Measurements from ENCODE around the gene CCDC159.
A peak's percentile ranks its signal among the peaks of the same experiment; 100 is the strongest.
"Not testable (repeated sequence)": the region's sequence is repeated elsewhere in the genome, so short reads cannot be mapped to it uniquely, and the experiment has no call there.

CCDC159 gene

DNA sequence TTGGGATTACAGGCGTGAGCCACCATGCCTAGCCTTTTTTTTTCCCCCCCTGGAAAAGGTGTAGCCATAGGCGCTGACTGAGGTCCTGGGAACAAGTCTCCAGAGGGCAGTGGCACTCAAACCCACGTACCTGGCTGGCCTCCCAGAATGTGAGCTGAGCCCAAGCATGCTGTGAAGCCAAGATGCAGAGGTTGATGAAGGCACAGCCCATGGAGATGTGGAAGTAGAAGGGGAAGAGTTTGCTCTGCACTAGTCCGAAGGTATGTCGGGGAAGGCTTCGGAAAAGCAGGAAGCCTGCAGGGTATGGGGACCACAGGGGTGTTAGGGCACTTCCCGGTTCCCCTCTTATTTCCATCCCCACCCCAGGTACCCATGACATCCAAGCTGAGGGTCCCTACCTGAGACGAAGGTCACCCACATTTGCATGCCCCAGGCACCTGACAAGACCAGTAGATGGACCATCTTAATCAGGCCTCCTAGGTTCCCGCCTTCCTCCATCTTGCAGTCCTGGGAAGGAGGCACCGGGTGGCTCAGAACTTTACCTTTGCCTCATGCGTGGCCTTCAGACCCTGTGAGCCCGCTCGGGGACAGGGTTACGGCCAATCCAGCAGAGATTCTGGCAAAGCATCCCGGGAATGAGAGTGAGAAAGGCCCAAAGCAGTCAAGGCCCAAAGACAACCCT, 1.1 kb upstream of the CCDC159 start:
- H3K27ac Mint-ChIP-seq = peak overlapping the region; percentile 70 to 85 (median 85)
- peaks cover 29% of the 10 kb centered on the region for H3K4me1 Mint-ChIP-seq
- TF ChIP-seq, protein P1, sequence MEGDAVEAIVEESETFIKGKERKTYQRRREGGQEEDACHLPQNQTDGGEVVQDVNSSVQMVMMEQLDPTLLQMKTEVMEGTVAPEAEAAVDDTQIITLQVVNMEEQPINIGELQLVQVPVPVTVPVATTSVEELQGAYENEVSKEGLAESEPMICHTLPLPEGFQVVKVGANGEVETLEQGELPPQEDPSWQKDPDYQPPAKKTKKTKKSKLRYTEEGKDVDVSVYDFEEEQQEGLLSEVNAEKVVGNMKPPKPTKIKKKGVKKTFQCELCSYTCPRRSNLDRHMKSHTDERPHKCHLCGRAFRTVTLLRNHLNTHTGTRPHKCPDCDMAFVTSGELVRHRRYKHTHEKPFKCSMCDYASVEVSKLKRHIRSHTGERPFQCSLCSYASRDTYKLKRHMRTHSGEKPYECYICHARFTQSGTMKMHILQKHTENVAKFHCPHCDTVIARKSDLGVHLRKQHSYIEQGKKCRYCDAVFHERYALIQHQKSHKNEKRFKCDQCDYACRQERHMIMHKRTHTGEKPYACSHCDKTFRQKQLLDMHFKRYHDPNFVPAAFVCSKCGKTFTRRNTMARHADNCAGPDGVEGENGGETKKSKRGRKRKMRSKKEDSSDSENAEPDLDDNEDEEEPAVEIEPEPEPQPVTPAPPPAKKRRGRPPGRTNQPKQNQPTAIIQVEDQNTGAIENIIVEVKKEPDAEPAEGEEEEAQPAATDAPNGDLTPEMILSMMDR (IDR thresholded peaks at IDR 0.05; ENCODE audit: unreplicated experiment in 3 of 3) = no peak
- H3K27me3 Mint-ChIP-seq (ENCODE audit: low read depth) = no peaks in the 10 kb centered on the region
- H3K36me3 Mint-ChIP-seq (ENCODE audit: low read depth) = no peaks in the 10 kb centered on the region
- H3K9me3 Mint-ChIP-seq = no peaks in the 10 kb centered on the region
- H3K4me3 Mint-ChIP-seq = peak overlapping the region; percentile 89 to 94 (median 93)

DNA sequence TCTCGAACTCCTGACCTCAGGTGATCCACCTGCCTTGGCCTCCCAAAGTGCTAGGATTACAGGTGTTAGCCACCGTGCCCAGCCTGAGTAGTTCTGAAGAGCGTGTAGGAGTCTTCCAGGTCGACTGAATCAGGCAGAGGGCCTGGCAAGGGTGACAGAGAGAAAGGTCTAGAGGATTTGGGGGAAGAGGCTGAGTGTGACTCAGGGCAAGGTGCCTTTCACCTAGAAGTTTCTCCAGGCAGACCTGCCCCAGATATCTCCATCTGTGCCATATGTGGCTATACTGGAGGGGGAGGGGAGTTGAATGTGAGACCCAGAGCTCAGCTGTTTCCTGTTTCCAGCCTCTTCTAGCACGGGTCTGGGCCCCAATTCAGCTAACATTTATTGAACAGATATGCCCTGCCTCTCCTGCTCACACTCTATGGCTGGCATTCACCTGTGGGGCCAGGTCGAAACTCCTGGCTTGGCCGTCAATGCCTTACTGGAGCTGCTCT, 1.3 kb downstream of the CCDC159 start:
- no peaks in the 10 kb centered on the region for H3K9me3 Mint-ChIP-seq
- peak overlapping the region in 1 of 3 experiments; percentile 61 for H3K27ac Mint-ChIP-seq
- H3K36me3 Mint-ChIP-seq (ENCODE audit: low read depth) = no peaks in the 10 kb centered on the region
- H3K4me1 Mint-ChIP-seq = peaks cover 29% of the 10 kb centered on the region
- TF ChIP-seq, protein P1 (IDR thresholded peaks at IDR 0.05; ENCODE audit: unreplicated experiment in 3 of 3) = no peak
- H3K27me3 Mint-ChIP-seq (ENCODE audit: low read depth) = no peaks in the 10 kb centered on the region
- peak overlapping the region; percentile 75 to 93 (median 89) for H3K4me3 Mint-ChIP-seq

DNA sequence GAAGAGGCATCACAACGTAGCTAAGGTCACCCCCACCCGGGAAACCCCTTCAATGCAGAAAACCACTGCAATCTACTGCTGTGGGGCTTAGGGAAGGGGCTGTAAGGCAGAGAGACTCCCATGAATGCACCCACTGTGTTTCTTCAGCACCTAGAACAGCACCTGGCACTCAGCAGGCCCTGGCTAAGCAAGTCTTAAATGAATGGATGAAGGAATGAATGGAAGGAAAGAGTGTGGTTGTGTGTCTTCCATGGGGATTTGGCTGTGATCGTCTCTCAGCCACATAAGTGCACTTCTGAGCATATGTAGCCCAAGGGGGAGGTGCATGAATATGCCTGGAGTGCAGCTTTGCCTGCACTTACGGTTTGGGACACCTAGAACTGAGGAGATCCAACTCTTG, 2.9 kb downstream of the CCDC159 start:
- no peaks in the 10 kb centered on the region for H3K36me3 Mint-ChIP-seq (ENCODE audit: low read depth)
- TF ChIP-seq, protein P1 (IDR thresholded peaks at IDR 0.05; ENCODE audit: unreplicated experiment in 3 of 3) = no peak
- H3K27ac Mint-ChIP-seq = no peak overlapping the region
- peaks cover 27% of the 10 kb centered on the region for H3K4me1 Mint-ChIP-seq
- H3K27me3 Mint-ChIP-seq (ENCODE audit: low read depth) = no peaks in the 10 kb centered on the region
- no peaks in the 10 kb centered on the region for H3K9me3 Mint-ChIP-seq
- H3K4me3 Mint-ChIP-seq = no peak overlapping the region

DNA sequence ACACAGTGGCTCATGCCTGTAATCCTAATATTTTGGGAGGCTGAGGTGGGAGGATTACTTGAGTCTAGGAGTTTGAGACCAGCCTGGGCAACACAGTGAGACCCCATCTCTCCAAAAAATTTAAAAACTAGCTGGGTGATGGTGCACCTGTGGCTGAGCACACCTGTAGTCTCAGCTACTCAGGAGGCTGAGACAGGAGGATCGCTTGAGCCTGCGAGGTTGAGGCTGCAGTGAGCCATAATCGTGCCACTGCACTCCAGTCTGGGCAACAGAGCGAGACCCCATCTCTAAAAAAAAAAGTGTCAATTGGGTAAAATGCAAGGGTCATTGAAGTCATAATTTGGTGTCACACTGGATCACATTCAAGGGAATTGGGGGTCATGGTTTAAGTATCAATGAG, 7.8 kb downstream of the CCDC159 start:
- peaks cover 22% of the 10 kb centered on the region for H3K27me3 Mint-ChIP-seq (ENCODE audit: low read depth)
- H3K36me3 Mint-ChIP-seq (ENCODE audit: low read depth); H3K9me3 Mint-ChIP-seq; H3K27ac Mint-ChIP-seq: not testable (repeated sequence)
- H3K4me3 Mint-ChIP-seq = peak overlapping the region; percentile 67 to 93 (median 86)
- H3K4me1 Mint-ChIP-seq = peaks cover 12% of the 10 kb centered on the region

DNA sequence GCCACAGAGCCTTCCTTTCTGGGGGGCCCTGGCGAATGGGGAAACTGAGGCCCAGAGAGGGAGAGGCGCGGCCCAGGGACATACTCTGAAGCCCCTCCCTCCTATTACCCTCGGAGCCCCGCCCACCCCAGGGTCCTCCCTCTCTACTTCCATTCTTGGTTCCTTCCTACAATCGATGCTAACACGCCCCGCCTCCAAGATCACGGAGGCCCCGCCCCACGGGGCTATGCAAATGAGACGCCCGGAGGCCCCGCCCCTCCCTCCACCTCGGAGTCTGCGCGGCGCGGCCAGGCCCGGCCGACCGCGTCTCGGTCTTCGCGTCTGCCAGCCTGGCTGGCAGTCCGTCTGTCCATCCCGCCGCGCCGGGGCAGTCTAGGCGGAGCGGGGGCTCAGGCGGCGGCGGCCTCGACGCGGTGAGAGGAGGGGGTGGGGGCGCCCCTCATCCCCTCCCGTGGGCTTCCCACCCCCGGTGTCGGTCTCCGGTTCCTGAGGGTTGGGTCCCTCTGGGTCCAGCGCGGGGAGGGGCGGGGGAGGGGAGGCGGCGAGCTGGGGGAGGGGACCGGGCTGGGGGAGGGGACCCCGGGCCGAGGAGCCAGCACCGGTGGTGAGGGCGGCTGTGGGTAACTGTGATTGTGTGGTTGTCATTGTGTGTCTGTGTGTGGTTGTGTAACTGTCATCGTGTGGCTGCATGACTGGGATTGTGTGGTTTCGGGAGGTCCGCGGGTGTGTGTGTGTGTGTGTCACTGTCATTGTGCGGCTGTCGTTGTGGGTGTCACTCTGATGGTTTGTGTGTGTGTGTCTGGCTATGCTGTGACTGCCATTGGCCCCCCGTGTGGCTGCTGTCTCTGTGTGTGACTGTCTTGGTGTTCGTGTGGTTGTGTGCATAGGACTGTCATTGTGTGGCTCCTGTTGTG, 9.1 kb downstream of the CCDC159 start, which contains the start of gene PLPPR2:
PLPPR2 (plus strand) TSS at position 273 of the 914 bp plus-strand sequence. CDS start 2,242 bp downstream, outside the sequence.
- TF ChIP-seq, protein P1 (IDR thresholded peaks at IDR 0.05; ENCODE audit: unreplicated experiment in 3 of 3) = no peak
- Mint-ChIP-seq H3K27me3 (ENCODE audit: low read depth) (peaks cover 30% of the 10 kb centered on the region), H3K9me3 (no peaks in the 10 kb centered on the region), H3K27ac (peak within 1 kb of the TSS in 2 of 3 experiments; percentile 1 to 12), H3K4me3 (peak within 1 kb of the TSS; percentile 86 to 93 (median 92)), H3K36me3 (ENCODE audit: low read depth) (no peaks in the 10 kb centered on the region), H3K4me1 (peaks cover 12% of the 10 kb centered on the region)

DNA sequence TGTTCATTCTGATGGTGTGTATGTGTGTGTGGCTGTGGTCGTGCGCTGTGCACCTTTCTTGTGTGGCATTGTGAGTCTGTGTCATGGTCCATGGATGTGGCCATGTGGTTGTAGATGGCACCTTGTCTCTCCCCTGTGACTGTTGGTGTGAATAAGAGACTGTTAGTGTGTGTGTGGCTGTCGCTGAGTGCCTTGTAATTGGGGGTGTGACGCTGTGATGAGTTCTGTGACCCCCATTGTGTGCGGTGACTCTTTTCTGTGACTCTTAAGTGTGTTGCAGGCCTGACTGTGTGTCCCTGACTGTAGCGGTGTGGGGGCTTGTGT, 9.7 kb downstream of the CCDC159 start:
- TF ChIP-seq, protein P1 (IDR thresholded peaks at IDR 0.05; ENCODE audit: unreplicated experiment in 3 of 3) = no peak
- Mint-ChIP-seq H3K4me3 (peak overlapping the region; percentile 86 to 93 (median 92)), H3K4me1 (peaks cover 12% of the 10 kb centered on the region), H3K27ac (peak overlapping the region in 2 of 3 experiments; percentile 1 to 12), H3K27me3 (ENCODE audit: low read depth) (peaks cover 31% of the 10 kb centered on the region), H3K9me3 (no peaks in the 10 kb centered on the region), H3K36me3 (ENCODE audit: low read depth) (no peaks in the 10 kb centered on the region)
